HepG2 (cell line): ENCODE measurements around the gene IFNK. TPM values are rescaled to one million over a fixed set of nuclear protein-coding genes. Genes with fewer than 3 reads are reported as not detected.
A peak's percentile ranks its signal among the peaks of the same experiment; 100 is the strongest.

ENCODE experiments used
- BATF2 ChIP-seq: sonication (generic); formaldehyde crosslinking; IDR thresholded peaks from 2 replicates; pipeline ENCODE4 v1.8.0; 2022; ENCODE audit warnings: mild to moderate bottlenecking, missing genetic modification reagents, moderate library complexity
- FOXK1 ChIP-seq: sonication (generic); formaldehyde crosslinking; IDR thresholded peaks from 2 replicates; pipeline ENCODE4 v1.4.0; 2020; ENCODE audit warnings: low read depth, missing genetic modification reagents, borderline replicate concordance
- GMEB2 ChIP-seq: IDR thresholded peaks from 2 replicates; pipeline ENCODE4 v1.6.1; 2016; ENCODE audit warnings: missing biosample characterization, missing genetic modification reagents, low read depth
- HOMEZ ChIP-seq: IDR thresholded peaks from 2 replicates; pipeline ENCODE4 v1.6.1; 2016; ENCODE audit warnings: low read depth
- JUNB ChIP-seq: sonication (generic); formaldehyde crosslinking; IDR thresholded peaks from 2 replicates; pipeline ENCODE4 v1.8.0; 2022; ENCODE audit warnings: missing genetic modification reagents, mild to moderate bottlenecking, borderline replicate concordance
- MTERF4 ChIP-seq: sonication (generic); formaldehyde crosslinking; IDR thresholded peaks from 2 replicates; pipeline ENCODE4 v1.8.0; 2023; ENCODE audit warnings: mild to moderate bottlenecking, missing genetic modification reagents
- NAIF1 ChIP-seq: sonication (generic); formaldehyde crosslinking; IDR thresholded peaks from 2 replicates; pipeline ENCODE4 v1.5.0; 2020; ENCODE audit warnings: mild to moderate bottlenecking, missing genetic modification reagents, borderline replicate concordance
- SNRNP70 ChIP-seq: fragments of 200-400 bp; formaldehyde crosslinking; IDR thresholded peaks from 2 replicates; pipeline ENCODE4 v1.6.1; 2017; ENCODE audit warnings: mild to moderate bottlenecking, low read depth, low read length, moderate library complexity
- SP5 ChIP-seq: IDR thresholded peaks from 2 replicates; pipeline ENCODE4 v1.6.1; 2016; ENCODE audit warnings: low read depth, borderline replicate concordance
- TAF15 ChIP-seq: fragments of 200-400 bp; formaldehyde crosslinking; IDR thresholded peaks from one replicate; pipeline ENCODE4 v1.6.1; 2018; ENCODE audit warnings: mild to moderate bottlenecking, low read depth, low read length; ENCODE audit not compliant: poor library complexity, severe bottlenecking
- ZNF598 ChIP-seq: sonication (generic); formaldehyde crosslinking; IDR thresholded peaks from 2 replicates; pipeline ENCODE4 v1.5.1; 2020; ENCODE audit warnings: mild to moderate bottlenecking, missing genetic modification reagents, borderline replicate concordance
- ZNF784 ChIP-seq: sonication (generic); formaldehyde crosslinking; IDR thresholded peaks from 2 replicates; pipeline ENCODE4 v1.5.1; 2020; ENCODE audit warnings: missing genetic modification reagents, mild to moderate bottlenecking, borderline replicate concordance
- polyA plus RNA-seq, 8 experiments: library from polyadenylated mRNA; depleted of rRNA in 3 of 8; stranded (reverse) in 7 of 8; unstranded in 1 of 8; fragments of >200 nt; fragmentation: Illumina TruSeq in 4 of 8; extraction: Trizol in 4 of 8; gene quantifications; 2 replicates each; pipeline versions ENCODE4 v1.2.1 to v1.2.3, GENCODE V29; 2011 to 2016; ENCODE audit warnings: low read depth in 4 of 8, missing spikeins in 1 of 8, mixed read lengths in 1 of 8; ENCODE audit not compliant: insufficient read depth in 1 of 8
- total RNA-seq, 5 experiments: library from RNA; depleted of rRNA; stranded (reverse); fragments of >200 nt; fragmentation: Illumina TruSeq; extraction: Trizol; gene quantifications; 2 replicates each; pipeline ENCODE4 v1.2.3, GENCODE V29; 2016; ENCODE audit warnings: low read depth in 1 of 5

Gene IFNK
- total and polyA plus RNA-seq, 2 of the 13 experiments (the other 11 are each of a cell fraction or from before 2014, with no cell fraction given) = not detected

- peak; percentile 91; the same call in 1 of the 2 replicates for TF ChIP-seq HOMEZ (CRISPR knock-in tag)
- TF ChIP-seq ZNF784 (CRISPR knock-in tag) = no peak
- TF ChIP-seq ZNF598 (CRISPR knock-in tag) = peak; percentile 31; the same call in 1 of the 2 replicates
- no peak for TF ChIP-seq TAF15
- no peak for TF ChIP-seq BATF2 (CRISPR knock-in tag)
- TF ChIP-seq GMEB2 (CRISPR knock-in tag) = peak; percentile 48
- peak; percentile 88; the same call in 1 of the 2 replicates for TF ChIP-seq FOXK1
- TF ChIP-seq SP5 = peak; percentile 83
- no peak for TF ChIP-seq JUNB (CRISPR knock-in tag)
- TF ChIP-seq SNRNP70 = no peak
- TF ChIP-seq NAIF1 (CRISPR knock-in tag) = peak; percentile 71; the same call in 1 of the 2 replicates
- no peak for TF ChIP-seq MTERF4 (CRISPR knock-in tag)
Measured at GRCh38 chr9:27573634-27574590, 49.8 kb downstream of the IFNK start (continued).
